ENCODE results near the gene UBE2E1.
"Not testable (repeated sequence)": the region's sequence is repeated elsewhere in the genome, so short reads cannot be mapped to it uniquely, and the experiment has no call there.

UBE2E1 gene

GRCh38 chr3:23859012-23859743, 53.4 kb downstream of the UBE2E1 start:
- no peak for DNase-seq

DNA sequence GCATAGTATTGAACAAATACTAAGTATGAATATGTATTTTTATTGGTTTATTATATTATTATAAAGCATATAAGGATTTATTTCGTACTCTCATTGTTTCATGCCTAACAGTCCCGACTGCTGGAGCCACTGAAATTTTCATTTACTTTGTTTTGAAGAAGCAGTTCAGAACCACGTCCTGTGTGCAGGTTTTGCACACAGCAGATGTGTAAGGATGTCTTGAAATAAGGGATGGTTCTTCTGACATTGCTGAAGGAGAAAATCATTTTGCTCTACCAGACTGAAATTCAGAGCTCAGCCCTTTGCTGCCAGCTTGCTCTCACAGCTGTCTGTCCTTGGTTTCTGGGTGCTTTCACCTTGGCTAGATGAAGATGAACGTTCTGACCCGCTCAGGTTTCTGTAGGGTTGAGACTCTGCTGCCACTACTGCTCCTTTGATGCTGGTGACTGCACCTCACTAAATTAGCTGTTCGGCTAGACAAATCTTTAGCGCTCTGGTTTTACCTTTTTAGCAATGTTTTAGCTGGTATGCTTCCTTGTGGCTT, 54.2 kb downstream of the UBE2E1 start:
- no peak for DNase-seq

DNA sequence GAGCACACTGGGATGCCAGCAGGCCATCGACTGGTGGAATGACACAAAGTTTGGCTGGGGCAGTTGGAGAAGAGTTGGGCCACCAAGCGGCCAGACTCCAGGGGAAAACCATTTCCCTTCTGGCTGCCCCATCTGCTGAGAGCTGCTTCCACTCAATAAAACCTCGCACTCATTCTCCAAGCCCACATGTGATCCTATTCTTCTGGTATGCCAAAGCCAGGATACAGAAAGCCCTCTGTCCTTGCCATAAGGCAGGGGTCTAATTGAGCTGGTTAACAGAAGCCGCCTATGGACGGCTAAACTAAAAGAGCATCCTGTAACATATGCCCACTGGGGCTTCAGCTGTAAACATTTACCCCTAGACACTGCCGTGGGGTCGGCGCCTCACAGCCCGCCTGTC, 55.9 kb downstream of the UBE2E1 start:
- DNase-seq, result no peak

GRCh38 chr3:23863060-23863459, 57.3 kb downstream of the UBE2E1 start:
- no peak for DNase-seq

DNA sequence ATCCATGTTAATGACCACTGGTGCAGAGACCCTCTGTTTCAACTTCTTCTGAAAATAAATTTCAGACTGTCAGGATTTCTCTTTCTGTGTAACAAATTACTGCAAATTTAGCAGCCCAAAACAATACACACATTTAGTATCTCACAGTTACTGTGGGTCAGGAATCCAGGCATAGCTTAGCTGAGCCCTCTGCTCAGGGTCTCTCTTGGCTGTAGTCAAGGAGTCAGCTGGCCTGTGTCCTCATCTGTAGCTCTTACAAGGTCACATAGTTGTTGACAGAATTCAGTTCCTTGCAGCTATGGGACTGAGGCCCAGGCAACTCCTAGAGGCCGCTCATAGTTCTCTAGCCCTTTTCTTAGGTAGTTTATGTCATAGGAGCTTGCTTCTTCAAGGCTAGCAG, 59.2 kb downstream of the UBE2E1 start:
- no peak for DNase-seq

DNA sequence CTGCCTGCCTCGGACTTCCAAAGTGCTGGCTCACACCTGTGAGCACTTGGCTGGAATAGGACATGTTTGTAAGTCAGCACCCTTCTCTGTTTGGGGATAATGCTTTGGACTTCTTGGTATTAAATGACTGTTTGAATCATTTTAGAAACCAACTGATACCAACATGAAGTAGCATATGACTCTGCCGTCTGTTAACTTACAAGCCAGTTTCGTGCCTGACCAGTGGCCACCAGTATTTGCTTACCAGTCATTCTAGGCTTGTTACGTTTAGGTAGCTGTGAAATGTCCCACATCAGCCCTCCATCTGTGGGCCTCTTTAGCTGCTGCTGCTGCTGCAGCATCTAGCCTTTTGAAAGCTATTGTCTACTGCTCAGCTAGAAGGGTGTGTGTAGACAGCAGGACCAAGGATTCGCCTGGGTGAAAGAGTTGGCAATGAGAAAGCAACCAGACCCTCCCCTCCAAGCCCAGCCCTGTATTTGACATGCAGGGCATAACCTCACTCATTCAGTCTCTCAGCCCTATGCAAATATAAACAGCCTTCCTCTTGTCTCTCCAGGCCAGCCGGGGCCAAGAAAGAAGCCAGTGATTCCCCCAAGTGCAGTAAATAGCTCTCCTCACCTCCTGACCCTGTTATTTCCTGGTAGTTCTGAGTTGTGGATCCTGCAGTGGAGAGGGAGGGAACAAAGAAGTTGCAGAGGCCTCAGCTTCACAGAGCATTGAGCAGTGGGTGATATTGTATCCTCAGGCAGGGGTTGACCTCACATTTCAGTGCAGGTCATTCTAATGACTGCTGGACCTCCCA, 60.0 kb downstream of the UBE2E1 start:
- DNase-seq, result no peak

DNA sequence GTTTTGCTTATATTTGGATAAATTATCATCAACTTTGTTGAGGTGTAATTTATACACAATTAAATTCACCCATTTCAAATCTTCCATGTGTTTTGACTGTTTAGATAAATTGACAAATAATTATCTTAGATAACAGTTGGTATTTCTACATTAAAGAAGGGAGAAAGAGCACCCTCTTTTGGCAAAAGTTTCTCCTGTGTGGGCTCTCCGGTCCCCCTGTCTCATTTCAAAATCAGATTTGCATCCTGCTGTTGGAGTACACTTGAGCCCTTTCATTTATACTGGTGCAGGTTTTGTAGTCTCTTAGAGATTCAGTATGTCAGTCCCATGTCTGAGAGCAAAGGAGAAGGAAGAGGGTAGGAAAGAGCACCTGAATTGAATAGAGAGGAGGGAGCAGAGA, 61.6 kb downstream of the UBE2E1 start:
- DNase-seq, result no peak

GRCh38 chr3:23867838-23868237, 62.1 kb downstream of the UBE2E1 start:
- DNase-seq, result no peak

DNA sequence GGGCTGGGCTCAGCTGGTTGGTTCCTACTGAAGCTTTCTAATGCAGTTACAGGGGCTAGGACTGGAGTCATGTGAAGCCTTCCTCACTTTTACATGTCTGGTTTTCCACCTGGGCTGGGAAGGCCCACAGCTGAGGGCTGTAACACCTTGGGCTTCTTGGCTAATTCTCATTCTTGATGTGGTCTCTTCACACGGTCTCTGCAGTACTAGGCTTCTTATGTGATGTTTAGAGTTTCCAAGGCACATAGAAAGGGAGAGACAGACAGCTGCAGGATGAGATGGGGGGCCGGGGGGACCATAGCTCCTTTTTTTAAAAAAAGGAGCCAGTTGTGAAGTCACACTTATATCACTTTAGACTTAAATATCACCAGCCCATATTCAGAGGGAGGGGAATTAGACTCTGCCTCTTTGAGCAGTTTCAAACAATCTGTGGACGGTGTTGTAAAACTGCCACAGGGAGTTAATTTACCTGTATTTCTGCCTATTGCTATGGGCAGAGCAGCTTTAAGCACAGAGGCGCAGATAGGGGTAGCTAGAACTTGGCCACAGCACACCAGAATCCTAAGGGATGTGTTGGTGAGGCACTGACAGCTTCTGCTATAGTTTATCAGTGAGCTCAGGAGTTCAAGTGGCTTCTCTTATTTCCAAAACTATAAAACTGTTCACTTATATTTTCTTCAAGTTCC, 64.4 kb downstream of the UBE2E1 start:
- DNase-seq, result no peak

- DNase-seq, result not testable (repeated sequence)
These were observed 64.9 kb downstream of the UBE2E1 start for GRCh38 chr3:23870663-23871043.

DNA sequence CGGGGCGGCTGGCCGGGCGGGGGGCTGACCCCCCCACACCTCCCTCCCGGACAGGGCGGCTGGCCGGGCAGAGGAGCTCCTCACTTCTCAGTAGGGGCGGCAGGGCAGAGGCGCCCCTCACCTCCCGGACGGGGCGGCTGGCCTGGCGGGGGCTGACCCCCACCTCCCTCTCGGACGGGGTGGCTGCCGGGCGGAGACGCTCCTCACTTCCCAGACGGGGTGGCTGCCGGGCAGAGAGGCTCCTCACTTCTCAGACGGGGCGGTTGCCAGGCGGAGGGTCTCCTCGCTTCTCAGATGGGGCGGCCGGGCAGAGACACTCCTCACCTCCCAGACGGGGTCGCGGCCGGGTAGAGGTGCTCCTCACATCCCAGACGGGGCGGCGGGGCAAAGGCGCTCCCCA, 65.6 kb downstream of the UBE2E1 start:
- not testable (repeated sequence) for DNase-seq

DNA sequence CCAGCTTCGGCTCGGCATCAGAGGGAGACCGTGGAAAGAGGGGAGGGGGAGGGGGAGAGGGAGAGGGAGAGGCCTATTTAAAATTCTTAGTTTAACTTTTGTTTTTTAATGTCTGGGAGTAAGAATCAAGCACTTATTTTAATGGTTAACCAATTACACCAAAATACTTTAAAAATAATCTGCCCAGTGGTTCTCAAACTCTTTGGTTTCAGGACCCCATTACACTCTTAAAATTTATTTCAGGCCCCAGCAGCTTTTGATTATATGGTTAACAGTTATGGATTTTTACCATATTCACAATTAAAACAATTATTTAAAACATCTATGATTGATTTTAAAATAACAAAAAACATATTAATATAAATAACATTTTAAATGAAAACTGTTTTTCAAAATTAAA, 66.6 kb downstream of the UBE2E1 start:
- DNase-seq, result no peak

DNA sequence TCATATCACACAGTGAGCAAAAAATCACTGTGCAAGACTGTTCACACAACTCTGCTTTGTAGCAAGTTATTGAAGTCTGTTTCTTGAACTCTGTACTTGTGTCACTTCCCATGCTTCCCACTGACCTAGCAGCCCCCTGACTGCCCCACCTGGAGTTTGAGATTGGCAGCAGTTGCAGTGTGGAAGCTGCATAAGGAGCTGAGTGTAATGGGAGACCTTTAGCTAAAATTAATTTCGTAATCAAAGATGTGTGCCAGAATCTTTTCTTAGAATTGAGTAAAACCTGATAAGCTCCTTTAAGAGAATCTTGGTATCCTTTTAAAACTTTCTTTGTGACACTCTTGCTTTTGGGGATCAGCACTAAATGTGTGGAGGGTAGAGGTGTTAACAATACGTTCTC, 68.2 kb downstream of the UBE2E1 start:
- DNase-seq, result no peak

DNA sequence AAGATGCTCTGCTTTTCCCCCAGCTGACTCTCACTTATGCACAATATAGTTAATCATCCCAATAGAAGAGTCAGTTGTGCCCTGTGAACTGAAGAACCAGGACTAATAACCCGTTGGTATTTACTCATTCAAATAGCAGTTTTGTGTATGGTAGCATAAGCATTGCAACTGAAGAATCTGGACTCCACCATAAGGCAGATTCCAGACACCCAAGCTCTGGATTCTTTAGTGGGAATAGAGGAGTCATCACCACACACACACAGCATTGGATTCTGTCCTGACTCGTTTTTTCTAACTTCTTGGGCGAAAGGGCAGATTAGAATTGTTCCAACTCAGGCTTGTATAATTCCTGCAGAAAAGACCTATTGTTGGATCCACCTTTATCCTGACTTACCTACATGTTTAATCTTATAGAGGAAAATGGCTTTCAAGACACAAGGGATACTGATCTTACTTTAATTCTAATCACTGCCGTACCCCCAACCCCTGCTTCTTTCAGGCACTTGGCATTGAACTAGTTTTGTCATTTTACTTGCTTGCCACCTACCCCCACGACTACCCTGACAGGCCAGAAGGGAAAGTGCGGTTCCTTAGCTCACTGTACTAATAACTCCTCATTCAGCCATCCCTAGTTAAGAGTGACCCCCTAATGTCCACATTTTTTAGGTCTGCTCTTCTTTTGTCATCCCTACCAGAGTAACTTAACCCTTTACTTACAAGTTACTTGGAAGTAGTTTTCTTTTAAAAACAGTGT, 68.8 kb downstream of the UBE2E1 start:
- DNase-seq, result no peak

- DNase-seq, result no peak
These were observed 69.5 kb downstream of the UBE2E1 start for GRCh38 chr3:23875113-23875725.

GRCh38 chr3:23876923-23877322, 71.2 kb downstream of the UBE2E1 start:
- no peak for DNase-seq

DNA sequence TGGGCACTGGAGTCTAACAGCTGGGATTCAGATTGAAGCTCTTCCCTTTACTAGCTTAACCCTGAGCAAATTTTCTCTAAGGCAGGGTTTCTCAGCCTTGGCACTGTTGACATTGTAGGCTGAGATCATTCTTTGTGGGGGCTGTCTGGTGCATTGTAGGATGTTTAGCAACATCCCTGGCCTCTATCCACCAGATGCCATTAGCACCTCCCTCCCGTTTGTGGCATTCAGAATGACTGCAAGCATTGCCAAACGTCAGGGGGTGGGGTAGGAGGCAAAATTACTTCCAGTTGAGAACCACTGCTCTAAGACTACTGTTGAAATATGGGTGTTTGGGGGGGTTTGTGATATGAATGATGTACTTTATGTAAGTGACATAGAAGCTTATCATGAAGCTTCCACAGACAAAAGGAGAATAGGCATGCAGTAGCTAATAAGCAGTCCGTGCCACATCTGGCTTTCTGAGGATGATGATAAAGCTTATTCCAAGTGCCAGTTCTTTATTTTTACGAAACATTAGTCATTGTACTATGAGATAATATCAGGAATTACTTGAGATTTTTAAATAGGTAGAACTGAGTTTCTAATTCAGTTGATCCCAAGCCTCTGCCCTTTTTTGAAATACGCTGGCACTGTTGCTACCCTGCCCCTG, 71.7 kb downstream of the UBE2E1 start:
- no peak for DNase-seq

GRCh38 chr3:23879485-23879884, 73.7 kb downstream of the UBE2E1 start:
- DNase-seq, result no peak

- DNase-seq, result no peak
These were observed 75.1 kb downstream of the UBE2E1 start for GRCh38 chr3:23880703-23881339.

- not testable (repeated sequence) for DNase-seq
These were observed 76.2 kb downstream of the UBE2E1 start for GRCh38 chr3:23881993-23882392.

DNA sequence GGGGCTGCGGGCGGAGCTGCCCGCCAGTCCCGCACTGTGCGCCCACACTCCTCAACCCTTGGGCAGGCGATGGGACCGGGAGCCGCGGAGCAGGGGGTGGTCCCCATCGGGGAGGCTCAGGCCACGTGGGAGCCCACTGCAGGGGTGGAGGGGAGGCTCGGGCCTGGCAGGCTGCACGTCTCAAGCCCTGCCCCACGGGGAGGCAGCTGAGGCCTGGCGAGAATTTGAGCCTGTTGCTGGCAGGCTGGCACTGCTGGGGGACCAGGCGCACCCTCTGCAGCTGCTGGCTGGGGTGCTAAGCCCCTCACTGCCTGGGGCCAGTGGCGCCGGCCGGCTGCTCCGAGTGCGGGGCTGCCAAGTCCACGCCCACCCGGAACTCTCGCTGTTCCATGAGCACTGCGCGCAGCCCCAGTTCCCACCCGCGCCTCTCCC, 76.7 kb downstream of the UBE2E1 start:
- no peak for DNase-seq
